HG03575 (cell line): ENCODE measurements around the gene AGXT.

Experiments
- ATAC-seq: cut with Tn5 transposase; IDR thresholded peaks from one replicate; pipeline ENCODE4 v1.9.1; 2021; ENCODE audit not compliant: unreplicated experiment, insufficient number of reproducible peaks, low FRiP score; ENCODE audit errors: extremely low read depth

Gene AGXT

DNA sequence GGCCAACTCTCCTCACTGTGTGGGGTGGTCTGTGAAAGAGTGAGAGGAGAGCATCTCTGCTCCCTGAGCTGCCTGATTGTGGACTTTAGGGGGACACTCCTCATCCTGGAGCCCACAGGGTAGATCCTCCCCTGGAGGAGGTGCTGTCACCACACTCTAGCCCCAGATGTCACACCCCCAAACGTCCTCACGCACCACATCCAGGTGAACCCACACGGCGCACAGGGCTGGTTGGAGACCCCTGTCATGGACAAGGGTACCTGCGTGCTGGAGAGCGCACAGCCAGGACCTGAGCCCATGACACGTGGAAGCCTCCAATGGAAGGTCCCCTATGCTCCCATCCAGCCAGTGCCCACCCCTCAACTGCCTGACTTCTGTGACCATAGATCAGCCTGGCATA, 10.5 kb downstream of the AGXT start:
- no peak for ATAC-seq

GRCh38 chr2:240881913-240882312, 13.3 kb downstream of the AGXT start:
- no peak for ATAC-seq

- ATAC-seq, result no peak
Measured at GRCh38 chr2:240884221-240884620, 15.6 kb downstream of the AGXT start.

- no peak for ATAC-seq
Measured at GRCh38 chr2:240884745-240885144, 16.1 kb downstream of the AGXT start.

GRCh38 chr2:240885566-240885965, 16.9 kb downstream of the AGXT start:
- no peak for ATAC-seq

- ATAC-seq, result no peak
Measured at GRCh38 chr2:240886023-240886565, 17.5 kb downstream of the AGXT start.

GRCh38 chr2:240886678-240887609, 18.3 kb downstream of the AGXT start:
- no peak for ATAC-seq

- ATAC-seq, result no peak
Measured at GRCh38 chr2:240887631-240888030, 19.0 kb downstream of the AGXT start.

GRCh38 chr2:240888130-240888889, 19.7 kb downstream of the AGXT start:
- ATAC-seq, result no peak

DNA sequence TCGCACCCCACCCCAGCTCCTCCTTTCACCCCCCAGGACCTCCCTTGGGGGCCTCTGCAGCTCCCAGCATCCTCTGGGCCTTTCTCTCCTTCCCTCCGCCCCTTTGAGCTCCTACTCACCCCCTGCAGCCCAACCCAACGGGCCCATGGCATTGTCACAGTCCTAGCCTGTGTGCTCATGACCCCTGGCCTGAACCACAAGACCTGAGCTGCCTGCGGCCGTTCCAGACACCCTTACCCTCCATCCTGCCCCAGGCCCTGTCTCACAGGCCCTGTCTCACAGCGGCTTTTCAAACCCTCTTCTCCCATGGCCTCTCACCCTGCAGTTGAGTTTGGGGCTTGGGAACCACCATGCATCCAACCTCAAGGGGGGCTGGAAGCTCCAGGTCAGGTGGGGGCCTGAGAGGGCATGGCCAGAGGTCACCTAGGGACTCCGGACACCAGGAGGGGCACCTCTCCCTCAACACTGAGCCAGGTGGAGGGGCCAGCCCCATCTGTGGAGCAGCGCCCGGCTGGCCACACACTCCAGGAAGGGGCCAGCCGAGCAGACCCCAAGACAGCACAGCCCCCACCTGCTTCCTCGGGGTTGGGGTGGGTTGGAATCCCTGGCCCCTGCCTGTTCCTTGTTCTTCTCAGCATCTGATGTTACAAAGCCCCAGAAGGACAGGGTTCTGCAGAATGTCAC, 20.4 kb downstream of the AGXT start:
- ATAC-seq, result no peak

DNA sequence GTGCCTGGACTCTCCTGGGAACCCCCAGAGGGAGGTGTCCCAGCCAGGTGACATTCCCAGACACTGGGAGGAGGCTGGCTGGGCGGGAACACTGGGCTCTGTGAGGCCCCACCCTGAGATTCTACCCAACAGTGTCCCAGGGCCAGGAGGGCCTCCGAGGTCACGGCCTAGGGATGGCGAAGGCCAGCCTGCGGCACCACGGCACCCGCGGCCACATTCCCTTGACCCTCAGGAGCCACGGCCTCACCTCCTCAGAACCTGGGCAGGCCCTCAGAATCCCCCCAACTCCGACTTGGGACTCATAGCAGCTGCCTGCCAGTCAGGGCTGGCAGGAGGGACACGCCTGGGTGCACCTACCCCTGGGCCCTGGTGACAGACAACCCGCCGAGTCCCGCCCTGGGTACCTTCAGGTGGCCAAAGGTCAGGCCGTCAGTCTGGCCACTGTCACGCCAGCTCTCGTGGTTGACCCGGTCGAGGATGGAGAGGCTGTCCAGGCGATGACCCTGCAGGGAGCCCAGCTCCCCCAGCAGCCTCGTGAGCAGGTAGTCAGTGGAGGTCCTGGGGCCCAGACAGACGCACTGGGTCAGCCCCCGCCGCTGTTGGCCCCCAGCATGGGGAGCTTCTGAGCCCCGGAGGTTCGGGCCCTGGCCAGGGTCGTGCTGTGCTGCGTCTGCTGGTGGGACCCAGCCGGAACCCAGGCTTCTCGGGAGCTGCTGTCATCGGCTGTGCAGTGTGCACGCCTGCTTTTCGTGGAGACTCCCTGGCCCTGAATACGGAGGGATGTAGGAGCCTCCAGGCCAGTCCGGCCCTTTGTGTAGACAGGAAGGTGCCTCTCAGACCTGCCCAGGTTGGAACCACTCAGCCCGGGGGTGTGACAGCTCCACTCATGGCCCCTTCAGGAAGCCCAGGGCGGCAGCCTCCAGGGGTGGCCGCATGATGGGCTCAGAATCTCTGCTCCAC, 21.3 kb downstream of the AGXT start:
- ATAC-seq, result no peak

- ATAC-seq, result no peak
Measured at GRCh38 chr2:240890691-240891090, 22.1 kb downstream of the AGXT start.

DNA sequence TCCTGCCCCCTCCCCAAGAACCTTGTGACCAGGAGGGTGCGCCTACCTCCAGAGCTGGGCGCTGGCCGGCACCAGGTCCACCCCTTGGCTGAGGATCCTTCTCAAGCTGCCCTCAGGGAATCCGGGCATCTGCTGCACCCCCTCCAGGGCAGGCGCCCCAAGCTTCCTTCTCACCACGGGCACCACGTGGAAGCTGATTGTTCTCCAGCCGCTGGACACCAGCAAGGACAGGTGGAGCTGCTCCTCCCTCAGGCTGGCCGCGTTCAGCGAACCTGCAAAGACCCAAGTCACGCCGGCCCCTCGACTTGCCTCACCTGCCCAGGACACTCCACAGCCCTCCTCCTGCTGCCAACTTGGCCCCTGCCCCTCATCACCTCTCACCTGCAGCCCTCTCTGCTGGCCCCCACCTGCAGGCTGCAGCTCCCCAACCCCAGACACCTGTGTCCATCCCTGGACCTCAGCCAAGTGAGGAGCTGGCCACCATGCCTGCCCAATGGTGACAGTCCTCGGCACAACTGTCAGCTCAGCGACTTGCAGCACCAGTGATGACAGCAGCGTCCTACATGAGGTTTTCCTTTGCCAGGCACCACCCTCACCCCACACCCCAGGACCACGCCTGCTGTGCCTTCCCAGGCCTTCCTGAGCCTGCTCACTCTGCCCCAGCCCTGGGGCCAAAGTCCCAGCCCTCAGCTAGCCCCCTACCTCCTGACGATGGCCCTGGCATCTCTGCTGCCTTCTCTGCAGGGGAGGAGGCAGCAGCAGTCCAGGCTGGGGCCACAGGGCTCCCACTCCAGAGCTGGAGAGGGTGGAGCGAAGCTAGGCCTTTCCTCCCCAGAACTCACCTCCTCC, 23.1 kb downstream of the AGXT start:
- ATAC-seq, result no peak

DNA sequence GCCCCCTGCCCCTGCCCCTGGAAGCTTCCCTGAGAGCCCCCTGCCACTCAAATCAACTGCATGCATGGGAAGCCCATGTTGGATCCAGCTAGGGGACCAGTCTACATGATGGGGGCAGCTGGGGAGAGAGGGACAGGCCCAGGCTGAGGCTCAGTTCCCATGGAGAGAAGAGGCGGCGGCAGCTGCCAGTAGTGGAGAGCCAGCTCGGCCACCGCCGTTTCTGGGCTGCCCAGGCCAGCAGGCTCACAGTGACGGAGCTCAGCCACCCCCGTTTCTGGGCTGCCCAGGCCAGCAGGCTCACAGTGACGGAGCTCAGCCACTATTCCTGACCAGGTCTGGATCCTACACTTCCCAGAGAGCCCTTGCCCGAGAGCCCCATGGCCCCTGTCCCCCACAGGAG, 23.7 kb downstream of the AGXT start:
- ATAC-seq, result no peak

DNA sequence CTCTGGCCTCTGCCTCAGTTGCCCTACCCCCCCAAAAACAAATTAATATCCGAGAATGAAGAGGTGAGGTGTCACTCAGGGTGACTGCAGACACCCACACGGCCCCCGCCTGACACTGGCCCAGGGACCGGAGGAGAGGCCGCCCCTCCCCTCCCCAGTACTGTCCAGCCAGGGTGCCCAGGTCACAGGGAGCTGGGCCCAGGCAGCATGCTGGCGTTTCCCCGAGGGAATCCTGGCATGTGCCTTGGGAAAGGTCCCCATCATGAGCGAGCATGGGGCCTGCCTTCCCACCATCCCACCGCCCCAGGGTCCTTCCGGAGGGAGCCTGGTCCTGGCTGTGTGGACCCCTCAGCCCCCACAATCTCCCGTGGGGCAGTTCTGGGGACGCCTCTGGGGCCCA, 24.3 kb downstream of the AGXT start:
- no peak for ATAC-seq

GRCh38 chr2:240893363-240893844, 24.8 kb downstream of the AGXT start:
- no peak for ATAC-seq

DNA sequence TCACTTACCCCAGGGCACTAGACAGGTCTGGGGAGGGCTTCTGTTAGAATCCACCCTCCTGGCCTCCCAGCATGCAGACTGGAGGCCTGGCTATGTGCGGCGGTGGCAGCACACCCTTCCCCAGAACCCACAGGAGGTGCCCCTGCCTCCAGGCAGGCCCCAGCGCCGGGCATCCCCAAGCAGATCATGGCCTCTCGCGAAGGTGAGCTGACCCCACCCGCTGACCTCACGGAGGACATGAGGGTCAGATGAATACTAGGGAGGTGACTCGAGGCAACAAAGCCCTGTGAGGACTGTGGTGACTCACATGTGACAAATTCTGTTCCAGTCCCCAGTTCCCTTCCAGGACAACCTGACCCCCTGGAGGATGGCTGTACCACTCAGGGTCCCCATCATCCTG, 25.4 kb downstream of the AGXT start:
- no peak for ATAC-seq
